Activated CD4-positive, alpha-beta T cell treated with anti-CD3 and anti-CD28 coated beads, Interleukin-2, amount 10 ng/mL, durations not matched to agents 24 days and 14 days (primary cell): ENCODE results near the gene CAPN15. TPM values are rescaled to one million over a fixed set of nuclear protein-coding genes. Genes with fewer than 3 reads are reported as not detected.

ENCODE experiments used
- DNase-seq: peaks from one replicate; pipeline ENCODE4 v3.0.0; 2022
- H3K27ac Mint-ChIP-seq: one replicate; pipeline ENCODE4 v1.8.0; 2022; ENCODE audit warnings: mild to moderate bottlenecking, mixed read lengths
- H3K27me3 Mint-ChIP-seq: one replicate; pipeline ENCODE4 v1.8.0; 2022; ENCODE audit warnings: mixed read lengths
- H3K36me3 Mint-ChIP-seq: one replicate; pipeline ENCODE4 v1.8.0; 2022; ENCODE audit warnings: low read depth, mild to moderate bottlenecking, mixed read lengths
- H3K4me1 Mint-ChIP-seq: one replicate; pipeline ENCODE4 v1.8.0; 2021; ENCODE audit warnings: mixed read lengths
- H3K4me3 Mint-ChIP-seq: one replicate; pipeline ENCODE4 v1.8.0; 2022; ENCODE audit warnings: mild to moderate bottlenecking, moderate library complexity, mixed read lengths
- H3K9me3 Mint-ChIP-seq: one replicate; pipeline ENCODE4 v1.8.0; 2021; ENCODE audit warnings: mixed read lengths
- intact Hi-C: fragments of 100-400 bp; cut with micrococcal nuclease; formaldehyde crosslinking; loops from one replicate; pipeline ENCODE4 v1.15.1; 2023
- total RNA-seq: library from RNA; stranded (reverse); gene quantifications from 2 replicates; pipeline ENCODE4 v1.2.3, GENCODE V29; 2022

CAPN15 gene
- total RNA-seq, 1 donor from 2014 or later = 121 TPM

GRCh38 chr16:537415-538335, 10.2 kb downstream of the CAPN15 start:
- H3K36me3 Mint-ChIP-seq = peaks cover 14% of the 10 kb centered on the region
- peaks cover 5% of the 10 kb centered on the region for H3K4me1 Mint-ChIP-seq
- H3K9me3 Mint-ChIP-seq = no peaks in the 10 kb centered on the region
- intact Hi-C loops = no loop called here
- H3K27me3 Mint-ChIP-seq = no peaks in the 10 kb centered on the region
- no peak overlapping the region for H3K27ac Mint-ChIP-seq
- DNase-seq = no peak
- no peak overlapping the region for H3K4me3 Mint-ChIP-seq

DNA sequence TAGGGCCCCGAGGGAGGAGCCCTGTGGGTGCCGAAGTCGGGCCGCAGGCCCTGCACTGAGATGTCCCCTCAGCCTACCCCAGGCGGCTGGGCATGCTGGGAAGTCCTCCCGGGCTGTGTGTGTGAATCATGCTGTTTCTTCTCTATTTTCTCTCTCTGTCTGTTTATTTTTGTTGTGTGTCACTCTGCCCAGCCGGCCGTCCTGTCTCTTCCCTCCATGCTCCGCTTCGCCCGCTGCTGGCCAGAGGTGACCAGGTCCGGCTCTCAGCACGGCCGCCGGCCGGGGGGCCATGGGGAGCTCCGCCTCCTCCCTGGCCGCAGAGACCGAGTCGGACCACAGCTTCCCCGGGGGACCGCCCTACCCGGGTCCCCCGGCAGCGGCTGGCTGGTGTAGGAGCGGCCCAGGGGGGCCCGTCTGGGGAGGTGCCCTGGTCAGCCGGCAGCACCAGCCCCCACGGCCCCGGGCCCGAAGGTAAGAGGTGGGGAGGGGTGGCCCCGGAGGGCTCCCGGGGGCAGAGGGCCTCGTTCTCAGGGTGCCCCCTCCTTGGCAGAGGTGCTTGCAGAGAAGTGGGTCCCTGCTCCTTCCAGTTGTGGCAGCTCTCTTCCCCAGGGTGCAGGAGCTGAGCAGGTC, 12.5 kb downstream of the CAPN15 start:
- Mint-ChIP-seq H3K4me3 (no peak overlapping the region), H3K4me1 (peaks cover 5% of the 10 kb centered on the region), H3K27me3 (no peaks in the 10 kb centered on the region), H3K36me3 (peaks cover 17% of the 10 kb centered on the region), H3K27ac (no peak overlapping the region), H3K9me3 (no peaks in the 10 kb centered on the region)
- DNase-seq = no peak
- intact Hi-C loops = no loop called here

DNA sequence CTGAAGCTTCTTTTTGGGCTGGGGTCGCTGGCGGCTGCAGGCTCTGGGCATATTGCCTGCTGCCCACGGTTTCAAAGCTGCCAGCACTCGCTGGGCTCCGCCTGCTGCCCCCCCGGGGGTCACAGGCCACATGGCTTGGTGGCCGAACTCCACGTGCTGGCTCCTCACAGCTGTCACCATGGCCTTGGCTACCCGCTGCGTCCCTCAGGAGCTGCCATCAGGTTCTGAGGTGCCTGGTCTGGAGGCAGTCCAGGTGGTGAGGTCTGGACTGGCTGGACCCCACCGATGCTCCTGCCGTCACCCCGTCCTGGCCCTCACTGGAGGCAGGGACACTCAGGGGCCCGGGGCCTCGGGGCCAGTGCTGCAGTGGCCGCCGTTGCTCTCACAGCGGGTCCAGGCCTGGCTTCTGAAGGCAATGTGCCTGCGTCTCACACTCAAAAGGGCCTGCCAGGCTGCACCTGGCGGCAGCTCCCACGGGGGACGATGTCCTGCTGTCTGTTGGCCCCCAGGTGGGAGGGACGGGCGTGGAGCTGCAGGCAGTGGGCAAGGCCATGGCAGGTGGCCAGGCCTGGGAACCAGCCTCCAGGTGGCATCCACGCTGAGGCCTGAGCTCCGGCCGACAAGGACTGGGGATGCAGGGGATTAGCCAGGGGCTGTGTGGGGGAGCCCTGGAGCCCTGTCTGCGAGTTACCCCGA, 13.3 kb downstream of the CAPN15 start:
- intact Hi-C loops = no loop called here
- Mint-ChIP-seq H3K36me3 (peaks cover 20% of the 10 kb centered on the region), H3K27me3 (no peaks in the 10 kb centered on the region), H3K4me1 (peaks cover 5% of the 10 kb centered on the region), H3K4me3 (no peak overlapping the region), H3K27ac (no peak overlapping the region), H3K9me3 (no peaks in the 10 kb centered on the region)
- DNase-seq = no peak

DNA sequence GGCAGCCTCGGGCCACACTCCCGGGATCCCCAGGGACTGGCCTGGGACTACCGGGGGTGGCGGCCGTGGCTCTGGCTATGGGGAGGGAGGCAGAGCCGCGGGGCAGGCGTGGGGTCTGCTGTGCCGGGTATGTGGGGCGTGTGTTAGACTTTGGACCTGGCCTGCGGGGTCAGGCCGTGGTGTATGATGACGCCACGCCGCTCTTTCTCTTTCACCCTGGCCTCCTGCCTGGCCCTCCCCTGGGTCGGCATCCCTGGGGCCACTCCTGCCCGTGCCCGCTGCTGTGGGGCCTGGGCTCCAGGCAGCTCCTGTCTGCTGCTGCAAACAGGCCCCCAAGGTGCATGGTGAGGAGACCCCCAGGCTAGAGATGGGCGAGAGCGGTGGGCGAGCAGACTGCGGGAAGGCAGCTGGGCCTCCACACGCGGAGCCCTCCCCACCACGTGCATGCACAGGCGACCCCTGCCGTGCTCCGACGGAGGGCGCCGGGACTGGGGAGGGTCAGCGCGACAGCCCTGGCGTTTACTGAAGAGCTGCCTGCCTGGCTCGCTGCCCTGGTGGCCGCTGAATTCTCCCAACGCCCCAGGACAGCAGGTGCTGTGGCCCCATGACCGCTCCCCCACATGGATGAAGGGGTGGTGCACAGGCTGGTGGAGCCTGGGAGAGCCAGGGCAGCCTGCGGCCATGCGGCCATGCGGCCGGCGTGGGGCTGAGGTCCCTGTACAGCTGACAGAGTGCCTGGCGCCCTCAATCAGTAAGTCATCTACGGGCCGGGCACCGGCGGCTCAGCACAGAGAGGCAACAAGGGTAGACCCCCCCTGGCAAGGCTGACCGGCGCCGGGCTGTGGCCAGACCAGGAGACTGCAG, 16.0 kb downstream of the CAPN15 start:
- Mint-ChIP-seq H3K4me1 (peaks cover 5% of the 10 kb centered on the region), H3K27ac (no peak overlapping the region), H3K36me3 (peaks cover 16% of the 10 kb centered on the region), H3K27me3 (no peaks in the 10 kb centered on the region), H3K9me3 (no peaks in the 10 kb centered on the region), H3K4me3 (no peak overlapping the region)
- intact Hi-C loops = no loop called here
- no peak for DNase-seq

DNA sequence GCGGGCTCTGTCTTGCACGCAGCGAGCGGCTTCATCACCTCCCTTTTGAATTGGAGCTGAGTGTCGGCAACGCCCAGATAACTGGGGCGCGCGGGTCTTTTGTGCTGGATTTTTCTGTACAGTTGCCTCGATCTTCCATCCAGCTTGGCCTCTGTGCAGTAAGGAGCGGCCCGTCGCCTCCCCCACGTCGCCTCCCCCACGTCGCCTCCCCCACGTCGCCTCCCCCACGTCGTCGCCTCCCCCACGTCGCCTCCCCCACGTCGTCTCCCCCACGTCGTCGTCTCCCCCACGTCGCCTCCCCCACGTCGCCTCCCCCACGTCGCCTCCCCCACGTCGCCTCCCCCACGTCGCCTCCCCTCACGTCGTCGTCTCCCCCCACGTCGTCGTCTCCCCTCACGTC, 17.0 kb downstream of the CAPN15 start:
- Mint-ChIP-seq H3K27me3 (no peaks in the 10 kb centered on the region), H3K4me1 (peaks cover 3% of the 10 kb centered on the region), H3K4me3 (no peak overlapping the region), H3K9me3 (no peaks in the 10 kb centered on the region), H3K36me3 (peaks cover 15% of the 10 kb centered on the region), H3K27ac (no peak overlapping the region)
- DNase-seq = no peak
- intact Hi-C loops = no loop called here

DNA sequence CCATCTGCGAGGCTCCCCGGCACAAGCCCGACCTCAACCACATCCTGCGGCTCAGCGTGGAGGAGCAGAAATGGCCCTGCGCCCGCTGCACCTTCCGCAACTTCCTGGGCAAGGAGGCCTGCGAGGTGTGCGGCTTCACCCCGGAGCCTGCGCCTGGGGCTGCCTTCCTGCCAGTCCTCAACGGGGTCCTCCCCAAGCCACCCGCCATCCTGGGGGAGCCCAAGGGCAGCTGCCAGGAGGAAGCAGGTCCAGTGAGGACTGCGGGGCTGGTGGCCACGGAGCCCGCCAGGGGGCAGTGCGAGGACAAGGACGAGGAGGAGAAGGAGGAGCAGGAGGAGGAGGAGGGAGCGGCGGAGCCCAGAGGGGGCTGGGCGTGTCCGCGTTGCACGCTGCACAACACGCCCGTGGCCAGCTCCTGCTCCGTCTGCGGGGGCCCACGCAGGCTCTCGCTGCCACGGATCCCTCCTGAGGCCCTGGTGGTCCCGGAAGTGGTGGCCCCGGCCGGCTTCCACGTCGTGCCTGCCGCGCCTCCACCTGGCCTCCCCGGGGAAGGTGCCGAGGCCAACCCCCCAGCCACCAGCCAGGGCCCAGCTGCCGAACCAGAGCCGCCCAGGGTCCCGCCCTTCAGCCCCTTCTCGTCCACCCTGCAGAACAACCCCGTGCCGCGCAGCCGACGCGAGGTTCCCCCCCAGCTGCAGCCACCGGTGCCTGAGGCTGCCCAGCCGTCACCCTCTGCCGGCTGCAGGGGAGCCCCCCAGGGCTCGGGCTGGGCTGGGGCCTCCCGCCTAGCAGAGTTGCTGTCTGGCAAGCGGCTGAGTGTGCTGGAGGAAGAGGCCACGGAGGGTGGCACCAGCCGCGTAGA, 19.6 kb downstream of the CAPN15 start:
- Mint-ChIP-seq H3K9me3 (no peaks in the 10 kb centered on the region), H3K36me3 (peaks cover 11% of the 10 kb centered on the region), H3K4me3 (no peak overlapping the region), H3K27ac (no peak overlapping the region), H3K27me3 (no peaks in the 10 kb centered on the region), H3K4me1 (peaks cover 2% of the 10 kb centered on the region)
- DNase-seq = peak; percentile 83
- intact Hi-C loops = no loop called here

GRCh38 chr16:548586-548985, 21.1 kb downstream of the CAPN15 start:
- Mint-ChIP-seq H3K4me1 (no peaks in the 10 kb centered on the region), H3K27ac (no peak overlapping the region), H3K4me3 (no peak overlapping the region), H3K36me3 (peaks cover 8% of the 10 kb centered on the region), H3K27me3 (no peaks in the 10 kb centered on the region), H3K9me3 (no peaks in the 10 kb centered on the region)
- DNase-seq = no peak
- intact Hi-C loops = no loop called here

- no peak overlapping the region for H3K27ac Mint-ChIP-seq
- H3K27me3 Mint-ChIP-seq = no peaks in the 10 kb centered on the region
- no peaks in the 10 kb centered on the region for H3K4me1 Mint-ChIP-seq
- no peaks in the 10 kb centered on the region for H3K9me3 Mint-ChIP-seq
- no peak for DNase-seq
- H3K36me3 Mint-ChIP-seq = peaks cover 10% of the 10 kb centered on the region
- intact Hi-C loops = no loop called here
- no peak overlapping the region for H3K4me3 Mint-ChIP-seq
These were observed 22.2 kb downstream of the CAPN15 start for GRCh38 chr16:549544-550263.

DNA sequence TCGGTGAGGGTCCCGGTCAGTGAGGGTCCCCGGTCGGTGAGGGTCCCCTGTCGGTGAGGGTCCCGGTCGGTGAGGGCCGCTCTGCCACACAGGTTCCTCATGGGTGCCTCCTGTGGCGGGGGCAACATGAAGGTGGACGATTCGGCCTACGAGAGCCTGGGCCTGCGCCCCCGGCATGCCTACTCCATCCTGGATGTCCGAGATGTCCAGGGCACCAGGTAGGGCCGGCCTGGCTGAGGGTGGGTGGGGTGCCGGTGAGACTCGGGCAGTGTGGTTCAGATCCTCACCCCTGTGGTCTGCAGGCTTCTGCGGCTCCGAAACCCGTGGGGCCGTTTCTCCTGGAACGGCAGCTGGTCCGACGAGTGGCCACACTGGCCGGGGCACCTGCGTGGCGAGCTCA, 23.7 kb downstream of the CAPN15 start:
- intact Hi-C loops = no loop called here
- peaks cover 4% of the 10 kb centered on the region for H3K36me3 Mint-ChIP-seq
- H3K4me1 Mint-ChIP-seq = no peaks in the 10 kb centered on the region
- no peak overlapping the region for H3K27ac Mint-ChIP-seq
- DNase-seq = no peak
- H3K4me3 Mint-ChIP-seq = no peak overlapping the region
- H3K9me3 Mint-ChIP-seq = no peaks in the 10 kb centered on the region
- H3K27me3 Mint-ChIP-seq = no peaks in the 10 kb centered on the region

GRCh38 chr16:552171-552570, 24.7 kb downstream of the CAPN15 start:
- intact Hi-C loops = no loop called here
- Mint-ChIP-seq H3K4me1 (no peaks in the 10 kb centered on the region), H3K36me3 (peaks cover 4% of the 10 kb centered on the region), H3K9me3 (no peaks in the 10 kb centered on the region), H3K27ac (no peak overlapping the region), H3K4me3 (no peak overlapping the region), H3K27me3 (no peaks in the 10 kb centered on the region)
- DNase-seq = no peak

DNA sequence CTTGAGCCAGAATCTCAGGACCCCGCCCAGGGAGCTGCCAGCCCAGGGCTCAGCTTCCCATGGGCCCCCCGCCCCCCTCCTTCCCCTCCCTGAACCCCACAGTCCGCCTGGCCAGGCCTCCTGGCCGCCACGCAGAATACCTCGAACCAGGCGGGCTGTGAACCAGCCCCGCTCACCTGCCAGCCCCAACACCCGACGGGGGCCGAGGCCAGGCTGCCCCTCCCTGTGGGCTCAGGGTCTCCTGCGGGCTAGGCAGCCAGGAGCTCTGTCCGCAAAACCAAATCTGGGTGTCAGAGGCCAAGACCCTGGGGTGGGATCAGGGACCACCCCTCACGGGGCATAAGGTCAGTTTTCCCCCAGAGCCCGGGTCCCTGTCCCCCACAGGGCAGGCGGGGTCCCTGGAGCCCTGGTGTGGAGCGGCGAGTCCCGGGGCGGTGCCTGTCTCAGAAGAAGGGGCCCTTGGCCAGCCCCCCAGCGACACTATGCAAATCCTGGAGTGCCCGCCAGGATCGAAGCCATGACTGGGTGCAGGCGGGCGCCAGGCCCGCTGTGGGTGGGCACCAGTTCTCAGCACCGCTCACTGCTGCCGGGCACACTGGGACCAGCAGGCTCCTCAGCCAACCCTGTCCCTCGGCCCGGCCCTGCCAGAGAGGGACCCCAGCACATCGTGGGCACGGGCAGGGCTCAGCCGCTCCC, 26.2 kb downstream of the CAPN15 start:
- no peak for DNase-seq
- peaks cover 4% of the 10 kb centered on the region for H3K27me3 Mint-ChIP-seq
- H3K4me3 Mint-ChIP-seq = no peak overlapping the region
- intact Hi-C loops = no loop called here
- H3K9me3 Mint-ChIP-seq = no peaks in the 10 kb centered on the region
- H3K36me3 Mint-ChIP-seq = peaks cover 4% of the 10 kb centered on the region
- H3K27ac Mint-ChIP-seq = no peak overlapping the region
- no peaks in the 10 kb centered on the region for H3K4me1 Mint-ChIP-seq

DNA sequence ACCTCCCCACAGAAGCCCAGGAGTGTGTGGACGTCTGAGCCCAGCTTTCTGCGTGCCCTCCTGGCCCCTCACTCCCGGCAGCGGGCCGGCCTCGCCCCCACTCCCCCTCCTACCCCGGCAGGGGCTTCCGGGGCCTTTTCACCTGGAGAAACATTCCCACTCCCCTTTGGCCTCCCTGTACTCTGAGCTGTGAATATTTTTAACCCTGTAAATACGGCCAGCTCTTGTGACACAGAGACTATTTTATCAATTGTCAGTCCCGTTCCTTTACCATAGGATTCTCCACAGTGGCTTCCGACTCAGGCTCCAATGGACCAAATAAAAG, 26.7 kb downstream of the CAPN15 start:
- DNase-seq = no peak
- Mint-ChIP-seq H3K36me3 (peaks cover 2% of the 10 kb centered on the region), H3K4me3 (no peak overlapping the region), H3K4me1 (no peaks in the 10 kb centered on the region), H3K27me3 (peaks cover 4% of the 10 kb centered on the region), H3K27ac (no peak overlapping the region), H3K9me3 (no peaks in the 10 kb centered on the region)
- intact Hi-C loops = no loop called here
